ENCODE data around the gene NADSYN1.

The NADSYN1 gene

GRCh38 chr11:71500601-71501021 is 47.6 kb downstream of the NADSYN1 start:
- TF ChIP-seq EP300 (IDR thresholded peaks at IDR 0.05; ENCODE audit: borderline replicate concordance) (no peak), TEAD4 (IDR thresholded peaks at IDR 0.05) (no peak), ZBTB7A (IDR thresholded peaks at IDR 0.05; ENCODE audit: low read depth) (0 out of 2 replicates have a peak, but pooled peaks have one; percentile 50), NFIC (IDR thresholded peaks at IDR 0.05) (peak; percentile 86), TAF1 (IDR thresholded peaks at IDR 0.05; ENCODE audit: low read depth) (no peak)

GRCh38 chr11:71501071-71501985 is 48.3 kb downstream of the NADSYN1 start:
- TF ChIP-seq EGR1 (IDR thresholded peaks at IDR 0.05) (no peak), FOXM1 (IDR thresholded peaks at IDR 0.05; ENCODE audit: borderline replicate concordance, low read depth) (no peak), YY1 (IDR thresholded peaks at IDR 0.05; ENCODE audit: low read depth) (no peak), EP300 (IDR thresholded peaks at IDR 0.05; ENCODE audit: borderline replicate concordance) (no peak), TCF12 (IDR thresholded peaks at IDR 0.05; ENCODE audit: low read depth) (no peak), NFIC (IDR thresholded peaks at IDR 0.05) (peak; percentile 23; the same call in 1 of the 2 replicates), TEAD4 (IDR thresholded peaks at IDR 0.05) (no peak), ZBTB7A (IDR thresholded peaks at IDR 0.05; ENCODE audit: low read depth) (no peak), RAD21 (IDR thresholded peaks at IDR 0.05; ENCODE audit: low read depth) (no peak), CREB1 (IDR thresholded peaks at IDR 0.05; ENCODE audit: low read depth) (no peak), MAX (IDR thresholded peaks at IDR 0.05) (peak; percentile 56)
- TF ChIP-seq, protein P1, sequence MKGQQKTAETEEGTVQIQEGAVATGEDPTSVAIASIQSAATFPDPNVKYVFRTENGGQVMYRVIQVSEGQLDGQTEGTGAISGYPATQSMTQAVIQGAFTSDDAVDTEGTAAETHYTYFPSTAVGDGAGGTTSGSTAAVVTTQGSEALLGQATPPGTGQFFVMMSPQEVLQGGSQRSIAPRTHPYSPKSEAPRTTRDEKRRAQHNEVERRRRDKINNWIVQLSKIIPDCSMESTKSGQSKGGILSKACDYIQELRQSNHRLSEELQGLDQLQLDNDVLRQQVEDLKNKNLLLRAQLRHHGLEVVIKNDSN (IDR thresholded peaks at IDR 0.05) = no peak

GRCh38 chr11:71502026-71502425 is 49.0 kb downstream of the NADSYN1 start:
- no peak for TF ChIP-seq TCF12 (IDR thresholded peaks at IDR 0.05; ENCODE audit: low read depth)
- TF ChIP-seq YY1 (IDR thresholded peaks at IDR 0.05; ENCODE audit: low read depth) = no peak
- TF ChIP-seq NFIC (IDR thresholded peaks at IDR 0.05) = no peak
- no peak for TF ChIP-seq TAF1 (IDR thresholded peaks at IDR 0.05; ENCODE audit: low read depth)
- TF ChIP-seq RAD21 (IDR thresholded peaks at IDR 0.05; ENCODE audit: low read depth) = no peak

DNA sequence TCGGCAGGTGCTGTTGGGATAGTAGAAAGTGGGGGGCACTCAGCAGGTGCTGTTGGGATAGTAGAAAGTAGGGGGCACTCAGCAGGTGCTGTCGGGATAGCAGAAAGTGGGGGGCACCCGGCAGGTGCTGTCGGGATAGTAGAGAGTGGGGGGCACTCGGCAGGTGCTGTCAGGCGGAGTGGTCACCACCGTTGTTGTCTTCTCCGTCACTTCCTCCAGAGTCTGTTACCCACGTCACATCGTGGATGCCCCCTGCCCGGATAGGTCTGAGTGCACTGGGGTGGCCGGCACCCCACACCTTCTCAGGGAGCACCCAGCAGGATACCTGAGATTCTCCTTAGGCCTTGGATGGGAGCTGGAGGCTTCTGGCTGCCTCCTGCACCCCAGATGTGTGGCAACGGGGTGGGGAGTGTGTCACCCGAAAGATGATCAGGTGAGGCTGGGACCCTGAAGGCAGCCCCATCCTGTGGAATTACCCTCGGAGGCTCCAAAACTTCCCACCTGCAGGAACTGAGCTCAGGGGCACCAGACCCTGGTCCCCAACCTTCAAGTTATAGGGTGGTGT is 50.0 kb downstream of the NADSYN1 start:
- TF ChIP-seq CEBPB (IDR thresholded peaks at IDR 0.05) (no peak), NFIC (IDR thresholded peaks at IDR 0.05) (no peak), FOXM1 (IDR thresholded peaks at IDR 0.05; ENCODE audit: borderline replicate concordance, low read depth) (no peak), YY1 (IDR thresholded peaks at IDR 0.05; ENCODE audit: low read depth) (no peak), CREB1 (IDR thresholded peaks at IDR 0.05; ENCODE audit: low read depth) (no peak), EP300 (IDR thresholded peaks at IDR 0.05; ENCODE audit: borderline replicate concordance) (no peak), EGR1 (IDR thresholded peaks at IDR 0.05) (no peak), ZBTB7A (IDR thresholded peaks at IDR 0.05; ENCODE audit: low read depth) (no peak), TEAD4 (IDR thresholded peaks at IDR 0.05) (no peak), TAF1 (IDR thresholded peaks at IDR 0.05; ENCODE audit: low read depth) (no peak), REST (IDR thresholded peaks at IDR 0.05; ENCODE audit: low read depth) (no peak), TCF12 (IDR thresholded peaks at IDR 0.05; ENCODE audit: low read depth) (no peak), MAX (IDR thresholded peaks at IDR 0.05) (no peak), RAD21 (IDR thresholded peaks at IDR 0.05; ENCODE audit: low read depth) (no peak)
- TF ChIP-seq, protein P1 (IDR thresholded peaks at IDR 0.05) = no peak

DNA sequence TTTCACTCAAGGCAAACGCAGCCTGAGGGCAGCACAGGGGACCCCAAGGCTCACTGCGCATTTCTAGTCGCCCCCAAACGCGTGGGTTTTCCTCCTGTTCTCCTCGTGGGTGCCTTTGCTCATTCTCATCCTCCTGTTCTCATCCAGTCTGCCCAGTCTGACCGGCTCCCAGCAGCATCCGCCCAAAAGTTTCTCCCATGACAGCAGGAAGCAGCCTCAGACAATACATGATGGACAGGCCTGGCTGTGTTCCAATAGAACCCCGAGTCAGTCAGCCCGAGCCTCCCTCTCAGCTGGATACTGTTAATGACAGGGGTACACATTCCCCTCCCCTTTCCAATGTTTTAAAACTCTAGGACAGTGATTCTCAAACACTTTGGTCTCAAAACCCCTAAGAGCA is 51.5 kb downstream of the NADSYN1 start:
- no peak for TF ChIP-seq CEBPB (IDR thresholded peaks at IDR 0.05)
- peak; percentile 31; the same call in 1 of the 2 replicates for TF ChIP-seq TCF12 (IDR thresholded peaks at IDR 0.05; ENCODE audit: low read depth)
- TF ChIP-seq EP300 (IDR thresholded peaks at IDR 0.05; ENCODE audit: borderline replicate concordance) = peak; percentile 38; the same call in 1 of the 2 replicates
- no peak for TF ChIP-seq ZBTB7A (IDR thresholded peaks at IDR 0.05; ENCODE audit: low read depth)
- TF ChIP-seq NFIC (IDR thresholded peaks at IDR 0.05) = peak; percentile 88
- TF ChIP-seq TEAD4 (IDR thresholded peaks at IDR 0.05) = peak; percentile 28; the same call in 1 of the 2 replicates
- no peak for TF ChIP-seq FOXM1 (IDR thresholded peaks at IDR 0.05; ENCODE audit: borderline replicate concordance, low read depth)
- no peak for TF ChIP-seq YY1 (IDR thresholded peaks at IDR 0.05; ENCODE audit: low read depth)
- TF ChIP-seq REST (IDR thresholded peaks at IDR 0.05; ENCODE audit: low read depth) = no peak

All from Ishikawa (cell line).